ENCODE data around the gene SLAMF8.

Gene SLAMF8

DNA sequence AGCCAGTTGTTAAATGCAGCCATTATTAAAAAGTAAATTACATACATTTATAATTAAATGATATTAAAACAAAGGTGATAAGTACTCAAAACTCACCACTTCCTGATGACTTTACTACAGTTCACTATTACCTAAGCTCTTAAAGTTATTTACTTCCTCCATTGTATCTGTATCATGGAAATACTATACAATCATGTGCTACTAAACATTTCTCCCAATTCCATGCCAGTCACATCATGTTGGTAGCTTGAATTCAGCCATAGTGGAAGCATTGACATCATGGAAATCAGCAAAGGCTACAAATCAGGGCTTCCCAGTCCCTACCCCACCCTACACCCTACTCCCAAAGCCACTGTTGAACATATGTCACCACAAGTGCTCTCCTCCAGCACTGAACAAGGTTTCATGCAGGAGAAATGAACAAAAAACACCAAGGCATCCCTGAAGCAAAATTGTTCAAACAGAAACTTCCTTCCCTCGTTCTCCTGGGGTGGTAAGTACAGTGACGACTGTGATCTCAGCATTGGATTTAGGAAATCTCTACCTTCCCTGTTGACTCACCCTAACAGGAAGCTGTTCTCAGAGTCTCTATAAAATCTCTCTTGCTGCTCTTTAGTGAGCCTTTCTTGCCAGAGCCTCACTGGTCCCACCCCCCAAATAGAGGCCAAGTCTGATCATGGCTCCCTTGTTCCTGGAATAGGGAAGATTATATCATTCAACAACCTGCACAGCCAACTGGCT is 23.1 kb downstream of the SLAMF8 start:
- no peak for DNase-seq

DNA sequence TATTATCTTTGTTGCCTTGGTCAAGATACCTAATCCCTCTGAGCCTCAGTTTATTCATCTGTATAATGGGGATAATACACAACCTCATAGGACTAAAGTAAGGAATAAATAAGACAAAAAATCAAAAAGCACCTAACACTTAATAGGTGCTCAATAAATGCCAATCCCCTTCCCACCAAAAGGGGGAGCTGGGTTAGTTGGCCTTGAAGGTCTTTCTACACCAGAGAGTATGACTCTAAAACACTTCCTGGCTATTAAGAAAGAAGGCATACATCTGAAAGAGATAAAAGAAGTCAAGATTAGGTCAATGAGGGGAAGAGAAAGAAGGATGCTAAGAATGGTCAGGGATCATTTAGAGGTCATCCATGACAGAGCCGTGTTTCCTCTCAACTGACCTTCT is 24.7 kb downstream of the SLAMF8 start:
- no peak for DNase-seq

DNA sequence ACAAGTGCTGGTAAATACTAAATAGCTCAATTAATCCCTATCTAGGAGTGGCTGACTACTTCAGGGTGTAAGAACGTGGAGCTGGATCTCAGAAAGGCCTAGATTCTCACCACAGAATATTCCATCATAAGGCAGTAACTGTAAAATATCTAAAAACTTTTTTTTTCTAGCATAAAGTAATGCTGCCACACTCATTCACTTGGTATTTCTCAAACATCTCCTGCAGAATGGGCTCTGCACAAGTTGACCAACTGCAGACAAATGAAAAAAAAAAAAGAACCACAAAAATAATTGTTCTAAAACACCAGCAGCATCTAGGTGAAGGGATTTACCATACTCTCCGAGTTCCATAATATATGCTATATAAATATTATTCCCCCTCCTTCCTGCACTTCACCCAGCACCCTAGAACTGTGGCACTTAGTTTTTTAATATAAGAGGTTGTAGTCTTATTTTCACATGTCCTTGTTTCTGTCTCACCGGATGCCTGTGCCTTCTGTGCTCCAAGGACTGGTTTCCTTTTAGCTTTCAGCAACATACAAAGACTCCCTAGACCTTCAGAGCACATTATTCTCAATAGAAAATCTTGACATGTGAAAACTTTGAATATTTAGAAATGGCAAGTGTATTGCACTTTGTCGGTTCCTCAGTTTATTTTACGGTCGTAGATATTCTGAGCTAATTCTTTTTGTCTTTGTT is 26.9 kb downstream of the SLAMF8 start:
- no peak for DNase-seq

DNA sequence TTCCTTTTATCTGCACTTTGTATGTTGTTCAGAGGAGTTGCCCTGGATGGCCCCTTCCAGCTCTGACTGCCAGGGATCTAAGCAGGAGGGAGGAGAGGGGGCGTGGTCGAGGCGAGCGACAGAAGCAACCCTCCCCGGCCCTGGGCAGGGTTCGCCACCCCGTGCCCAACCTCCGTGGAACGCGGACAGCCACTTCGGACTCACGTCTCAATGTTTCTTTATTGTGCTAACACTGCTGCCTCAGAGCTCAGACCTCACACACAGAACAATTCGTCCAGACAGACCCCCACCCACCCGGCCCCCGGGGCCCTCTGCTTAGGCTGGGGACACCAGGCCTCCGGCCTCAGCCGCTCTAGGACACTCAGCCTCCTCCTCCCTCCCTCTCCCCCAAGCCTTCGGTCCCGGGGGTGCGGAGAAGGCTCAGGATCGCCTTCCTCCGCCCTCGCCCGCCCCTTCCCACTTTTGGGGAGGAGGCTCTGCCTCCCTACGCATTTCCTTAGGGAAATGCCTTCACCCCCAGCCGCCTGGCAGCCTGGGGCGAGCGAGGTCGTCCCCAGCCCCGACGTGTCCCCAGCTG is 27.5 kb downstream of the SLAMF8 start:
- no peak for DNase-seq

DNA sequence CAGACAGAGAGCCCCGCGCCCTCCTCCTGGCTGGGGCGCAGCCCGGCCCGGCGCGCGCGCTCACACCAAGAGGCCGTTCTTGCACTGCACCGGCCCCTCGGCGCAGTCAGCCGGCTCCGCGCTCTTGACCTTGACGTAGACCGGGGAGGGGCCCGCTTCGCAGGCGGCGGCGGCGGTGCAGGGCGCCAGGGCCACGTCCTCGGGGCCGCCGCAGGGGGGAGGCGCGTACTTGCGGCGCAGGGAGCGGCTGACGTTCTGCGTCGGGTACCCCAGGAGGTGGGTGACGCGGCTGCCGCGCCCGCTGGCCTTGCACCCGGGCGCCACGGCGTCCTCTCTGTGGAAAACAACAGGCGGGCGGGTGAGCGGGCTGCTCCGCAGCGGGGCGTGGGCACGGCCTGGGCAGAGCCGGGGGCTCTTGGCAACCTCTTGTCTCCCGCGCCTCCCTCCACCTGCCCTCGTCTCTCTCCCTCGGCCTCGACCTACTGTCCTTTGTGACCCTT is 28.1 kb downstream of the SLAMF8 start:
- DNase-seq, result peak; percentile 30

DNA sequence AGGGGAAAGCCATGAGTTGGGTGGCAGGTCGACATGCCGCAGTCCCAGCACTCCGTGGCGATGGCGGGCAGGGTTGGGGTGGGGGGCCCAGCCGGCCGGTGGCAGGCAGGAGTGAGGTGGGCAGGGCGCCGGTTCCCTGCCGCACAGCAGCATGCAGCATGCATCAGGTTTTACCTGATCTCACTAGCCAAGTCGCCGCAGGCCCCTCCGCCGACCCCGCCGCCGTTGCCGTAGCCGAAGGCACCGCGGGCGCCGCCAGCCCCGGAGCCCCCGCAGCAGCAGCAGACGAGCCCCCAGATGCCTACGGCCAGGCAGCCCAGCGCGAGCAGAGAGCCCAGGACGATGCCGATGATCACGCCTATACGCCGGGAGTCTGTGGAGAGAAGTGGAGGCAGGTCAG is 29.0 kb downstream of the SLAMF8 start:
- no peak for DNase-seq

DNA sequence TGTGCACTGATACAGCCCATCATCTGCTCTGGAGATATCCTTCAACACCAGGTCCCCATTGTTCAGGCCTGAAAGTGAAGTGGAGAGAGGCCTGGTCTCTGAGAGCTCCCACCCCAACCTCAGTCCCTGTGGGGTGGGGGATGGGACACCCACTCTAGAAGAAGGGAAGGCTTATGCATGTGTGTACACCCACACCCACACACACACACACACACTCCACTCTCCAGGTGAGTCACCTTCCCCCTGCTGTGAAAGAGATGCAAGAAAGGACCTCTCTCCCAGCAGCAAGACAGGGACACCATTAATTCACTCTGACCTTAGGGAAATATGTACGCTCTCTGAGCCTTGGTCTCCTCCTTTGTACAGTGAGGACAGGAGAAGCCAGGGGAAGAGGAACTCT is 29.9 kb downstream of the SLAMF8 start:
- DNase-seq, result no peak

DNA sequence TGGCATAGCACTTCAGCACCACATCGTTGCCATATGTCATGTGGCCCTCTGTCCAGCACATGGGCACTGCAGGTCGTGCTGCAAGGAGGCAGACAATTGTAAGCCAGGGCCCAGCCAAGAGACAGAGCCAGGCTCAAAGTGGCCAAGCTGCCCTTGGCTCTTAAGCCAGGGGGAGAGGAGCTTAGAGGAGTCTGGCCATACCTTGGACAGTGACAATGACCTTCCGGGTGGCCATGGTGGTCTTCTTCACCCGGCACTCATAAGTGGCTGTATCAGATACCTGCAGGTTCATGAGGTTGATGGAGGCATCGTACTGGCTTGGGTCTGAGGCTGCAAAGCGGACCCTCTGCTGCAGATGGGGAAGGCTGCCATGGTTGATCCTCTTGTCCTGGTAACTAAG is 31.2 kb downstream of the SLAMF8 start:
- no peak for DNase-seq

DNA sequence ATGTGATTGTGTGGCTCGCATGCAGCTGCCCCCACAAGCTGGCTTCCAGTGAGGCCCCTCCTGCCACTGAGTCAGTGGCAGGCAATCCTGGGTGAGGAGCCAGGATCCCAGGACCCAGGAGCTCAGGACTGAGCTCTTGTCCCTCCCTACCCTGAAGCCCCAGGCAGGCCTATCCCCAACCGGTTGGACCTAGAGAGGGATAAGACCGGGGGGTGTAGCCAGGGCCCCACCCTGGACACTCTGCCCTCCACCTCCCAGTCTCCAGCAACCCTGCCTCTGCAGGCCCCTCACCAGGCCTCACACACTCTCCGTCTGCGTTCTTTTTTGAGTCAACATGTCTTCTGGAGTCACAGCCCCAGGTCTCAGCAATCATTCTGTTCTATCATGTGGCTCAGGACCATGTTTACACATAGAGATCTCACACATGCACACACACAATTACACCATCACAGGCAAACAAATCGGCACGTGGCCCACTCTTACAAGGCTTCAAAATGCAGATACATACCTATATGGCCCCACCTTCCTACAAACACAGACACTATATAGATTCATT is 33.2 kb downstream of the SLAMF8 start:
- DNase-seq, result no peak

DNA sequence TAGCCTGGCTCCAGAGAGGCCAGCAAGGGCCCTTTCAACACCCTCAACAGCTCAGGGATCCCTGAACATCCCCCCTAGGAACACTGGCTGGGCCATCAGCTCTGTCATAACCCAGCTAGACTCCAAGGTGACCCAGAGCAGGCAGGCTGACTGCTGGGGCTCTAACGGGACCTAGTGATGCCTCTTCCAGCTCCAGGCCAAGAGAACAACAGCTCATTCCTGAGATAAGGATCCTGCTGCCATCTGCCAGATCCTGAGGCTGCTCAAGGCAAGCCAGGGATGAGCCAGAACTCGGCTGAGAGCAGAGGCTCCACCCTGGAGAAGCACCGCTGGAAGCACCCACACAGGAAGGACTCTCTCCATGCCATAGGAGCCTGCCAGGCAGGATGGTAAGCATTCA is 33.8 kb downstream of the SLAMF8 start:
- no peak for DNase-seq

DNA sequence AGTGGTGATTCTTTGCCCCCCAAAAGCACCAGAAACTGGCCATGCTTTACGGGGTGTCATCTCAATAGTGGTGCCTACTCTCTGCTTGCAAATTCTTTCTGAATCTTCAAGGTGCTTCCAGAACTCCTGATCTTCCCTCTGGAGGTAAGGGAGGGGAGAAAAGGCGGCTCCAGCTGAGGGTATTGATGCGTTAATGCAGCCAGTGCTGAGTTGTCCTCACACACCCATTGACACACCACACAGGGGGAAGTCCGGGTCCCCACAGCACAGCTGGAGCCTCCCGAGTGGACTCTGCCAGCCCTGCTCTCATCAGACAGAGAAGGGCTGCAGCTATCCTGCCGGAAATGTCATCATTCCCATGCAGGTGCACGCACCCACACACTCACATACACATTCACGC is 34.5 kb downstream of the SLAMF8 start:
- no peak for DNase-seq

DNA sequence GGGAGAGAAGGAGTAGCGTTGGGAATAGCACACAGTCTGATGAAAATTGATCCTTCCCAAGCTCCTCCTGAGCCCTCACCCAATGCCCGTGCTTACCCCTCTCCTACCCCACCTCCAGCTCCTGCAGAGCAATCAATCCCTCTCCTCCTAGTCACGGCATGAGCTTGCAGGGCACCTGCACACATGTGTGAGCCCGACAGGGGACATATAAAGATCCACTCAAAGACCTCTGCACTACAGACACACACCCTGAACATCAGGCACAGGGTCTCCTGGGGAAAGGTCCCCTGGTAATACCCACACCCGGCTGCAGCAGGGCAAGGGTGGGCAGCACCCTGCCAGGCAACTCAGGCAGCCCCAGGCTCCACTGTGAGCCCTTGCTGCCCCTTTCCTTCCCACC is 35.4 kb downstream of the SLAMF8 start:
- no peak for DNase-seq

DNA sequence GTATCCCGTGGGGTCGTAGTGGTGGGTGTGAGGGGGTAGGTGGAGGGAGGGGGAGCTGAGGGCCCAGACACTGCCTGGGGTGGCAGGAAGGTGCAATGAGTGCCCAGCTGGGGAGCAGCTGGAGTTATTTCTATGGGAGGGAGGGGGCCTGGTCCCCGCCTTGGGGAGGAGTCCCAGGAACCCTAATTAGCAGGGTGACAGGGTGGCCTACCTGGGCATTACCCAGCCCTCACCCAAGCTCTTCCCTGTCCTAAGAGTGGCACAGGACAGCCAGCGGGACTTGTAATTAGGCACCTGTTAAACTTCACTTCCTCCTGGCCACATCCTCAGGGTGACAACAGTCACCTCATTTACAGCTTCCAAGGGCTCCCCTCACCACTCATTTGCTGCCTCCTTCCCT is 35.9 kb downstream of the SLAMF8 start, which contains the start of gene VSIG8:
Gene VSIG8, minus strand, starts transcription at position 101 of the 400 bp plus-strand sequence. CDS start 136 bp downstream, outside the sequence.
- no peak for DNase-seq

DNA sequence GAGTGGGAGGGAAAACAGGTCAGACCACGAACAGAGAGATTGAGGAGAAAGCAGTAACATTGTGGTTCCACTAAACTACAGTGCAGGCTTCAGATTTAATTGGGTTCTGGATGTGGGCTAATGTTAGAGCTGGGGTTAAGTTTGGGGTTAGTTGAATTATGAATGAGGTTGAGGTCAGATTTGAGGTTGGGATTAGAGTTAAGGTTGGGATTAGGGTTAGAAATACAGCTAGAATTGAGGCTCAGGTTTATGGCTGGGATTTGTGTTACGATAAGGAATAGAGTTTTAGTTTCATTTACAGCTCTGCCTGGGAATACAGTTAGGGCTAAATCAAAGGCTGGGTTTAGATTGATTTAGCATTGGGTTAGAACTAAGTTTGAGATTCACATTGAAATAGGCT is 37.6 kb downstream of the SLAMF8 start:
- no peak for DNase-seq

DNA sequence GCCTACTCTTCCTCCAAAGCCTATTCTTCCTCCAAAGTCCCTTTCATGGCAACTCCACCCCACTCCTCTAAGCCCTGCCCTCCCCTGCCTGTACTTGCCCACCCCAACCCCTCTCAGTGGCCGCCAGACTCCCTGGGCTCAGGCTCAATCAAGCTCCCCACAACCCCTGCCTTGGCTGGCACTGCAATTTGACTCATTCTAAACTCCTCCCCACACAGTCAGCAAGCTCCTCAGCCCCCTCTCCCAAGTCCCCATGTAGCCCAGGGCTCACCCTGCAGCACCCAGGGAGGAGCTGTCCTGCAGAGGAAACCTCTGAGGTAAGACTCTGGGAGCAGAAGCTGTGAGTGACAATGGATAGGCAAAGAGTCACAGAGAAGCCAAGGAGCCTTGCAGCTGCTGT is 39.4 kb downstream of the SLAMF8 start:
- DNase-seq, result no peak

DNA sequence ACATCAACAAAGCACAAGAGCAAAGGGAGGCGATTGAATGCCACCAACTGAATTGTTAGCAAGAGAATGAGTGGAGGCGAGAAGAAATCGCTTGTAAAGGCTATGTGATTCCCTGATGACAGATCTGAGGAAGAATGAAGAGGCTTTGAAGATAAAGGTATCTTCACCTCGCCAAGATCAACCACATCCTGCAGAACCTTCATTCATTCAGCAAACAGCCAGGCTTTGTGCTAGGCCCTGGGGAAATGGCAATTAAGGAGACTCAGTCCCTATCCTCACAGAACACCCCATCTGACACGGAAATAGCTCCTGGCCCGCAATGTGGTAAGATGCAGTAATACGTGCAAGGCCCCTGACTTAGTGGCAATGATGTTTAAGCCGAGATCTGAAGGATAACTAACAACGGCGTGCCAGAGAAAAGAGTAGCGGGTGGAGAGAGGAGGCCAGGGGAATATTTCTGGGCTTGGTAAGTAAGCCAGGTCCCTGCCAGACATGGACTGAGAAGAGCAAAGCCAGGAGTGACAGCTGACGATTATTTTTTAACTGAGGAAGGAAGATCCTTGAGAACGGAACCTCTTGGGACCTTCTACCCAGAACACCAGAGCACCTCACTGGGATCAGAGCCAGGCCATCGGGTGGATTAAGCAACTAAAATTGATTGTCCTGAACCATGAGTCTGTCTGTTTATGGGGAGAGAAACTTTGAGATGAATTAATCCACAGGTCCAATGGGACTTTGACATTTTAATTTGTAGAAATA is 40.4 kb downstream of the SLAMF8 start:
- no peak for DNase-seq

DNA sequence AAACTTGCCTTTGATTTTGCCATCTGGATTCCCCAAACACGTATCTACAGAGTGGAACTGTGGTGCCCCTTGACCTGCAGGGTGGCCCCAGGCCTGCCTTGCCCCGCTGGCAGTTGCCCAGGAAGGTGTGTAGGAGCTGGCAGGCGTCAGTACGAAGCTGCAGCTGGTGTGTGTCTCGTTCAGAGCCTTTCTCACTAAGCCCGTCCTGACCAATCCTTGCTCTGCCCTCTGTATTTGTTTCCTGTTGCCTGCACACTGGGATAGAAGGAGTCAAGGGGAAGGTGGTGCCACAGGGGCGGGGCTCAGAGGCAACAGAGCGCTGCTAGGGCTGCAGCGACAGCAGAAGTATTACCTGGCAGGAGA is 41.0 kb downstream of the SLAMF8 start:
- DNase-seq, result no peak

DNA sequence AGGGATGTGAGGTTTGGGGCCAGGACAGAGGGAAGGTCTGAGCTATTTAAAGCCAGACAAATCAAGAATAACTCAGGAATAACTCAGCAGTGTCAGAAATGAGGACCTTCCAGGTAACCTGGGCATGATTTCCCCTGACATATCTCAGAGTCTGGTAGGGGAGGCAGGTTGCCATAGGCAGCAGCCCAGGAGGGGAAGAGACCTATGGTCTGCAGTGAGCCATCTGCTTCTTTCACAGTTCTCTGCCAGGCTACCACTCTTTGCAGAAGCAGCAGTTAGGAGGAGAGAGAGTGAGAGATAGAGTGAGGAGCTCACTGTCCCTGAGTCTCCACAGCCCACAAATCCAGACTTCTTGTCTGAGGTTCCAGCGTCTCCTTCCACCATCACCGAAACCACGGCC is 42.1 kb downstream of the SLAMF8 start:
- DNase-seq, result no peak

DNA sequence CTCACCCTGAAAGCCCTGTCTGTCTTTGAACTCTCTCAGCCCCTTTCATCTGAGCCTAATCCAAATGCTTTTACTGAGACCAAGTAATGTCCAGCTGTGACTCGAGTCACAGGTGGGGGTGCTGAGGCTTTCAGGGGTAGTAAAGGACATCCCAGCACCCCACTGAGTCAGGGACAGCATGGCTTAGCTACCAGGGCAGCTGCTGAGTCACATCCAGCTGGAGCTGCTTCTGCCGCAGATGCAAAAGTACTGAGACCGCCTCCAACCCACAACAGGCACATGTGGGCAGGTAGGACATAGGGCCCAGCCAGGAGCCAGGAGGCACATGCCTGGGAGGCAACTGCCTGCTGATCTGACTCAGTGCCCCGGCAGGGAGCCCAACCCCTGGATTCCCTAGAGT is 42.5 kb downstream of the SLAMF8 start:
- DNase-seq, result no peak

DNA sequence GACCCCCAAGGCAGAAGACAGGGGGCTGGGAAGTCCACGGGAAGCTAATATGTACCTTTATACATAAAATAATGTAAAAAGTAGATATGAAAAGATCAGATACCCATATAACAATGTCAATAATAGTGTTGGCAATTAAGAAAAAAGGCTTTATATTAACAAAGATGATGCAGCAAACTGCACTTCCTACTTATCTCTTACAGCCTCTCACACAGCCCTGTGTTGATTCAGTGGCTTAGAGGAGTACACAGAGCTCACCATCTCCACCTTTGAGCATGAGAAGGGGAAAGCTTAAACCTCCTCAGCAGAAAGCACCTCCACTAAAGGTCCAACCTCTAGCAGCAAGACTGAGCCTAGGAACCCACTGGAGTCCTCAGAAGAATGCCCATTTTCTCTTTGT is 42.9 kb downstream of the SLAMF8 start:
- DNase-seq, result no peak

DNA sequence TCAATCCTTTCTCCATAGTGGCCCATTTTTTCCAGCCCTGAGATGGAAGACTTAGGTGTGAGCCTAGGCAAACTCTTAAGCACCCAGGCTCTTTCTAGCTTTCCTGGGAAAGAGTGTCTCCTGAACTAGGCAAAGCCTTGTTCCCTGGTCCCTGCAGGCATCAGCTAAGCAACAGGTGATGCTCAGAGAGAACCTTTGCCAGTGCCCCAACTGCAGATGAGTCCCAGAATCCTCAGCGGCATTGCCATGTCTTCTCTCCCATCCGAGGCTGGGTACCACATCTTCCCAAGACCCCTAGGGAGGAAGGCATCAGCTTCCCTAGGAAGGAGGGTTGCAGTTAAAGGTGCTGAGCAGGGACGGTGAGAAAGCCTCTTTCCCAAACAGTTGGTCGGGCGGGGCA is 44.0 kb downstream of the SLAMF8 start:
- DNase-seq, result no peak

DNA sequence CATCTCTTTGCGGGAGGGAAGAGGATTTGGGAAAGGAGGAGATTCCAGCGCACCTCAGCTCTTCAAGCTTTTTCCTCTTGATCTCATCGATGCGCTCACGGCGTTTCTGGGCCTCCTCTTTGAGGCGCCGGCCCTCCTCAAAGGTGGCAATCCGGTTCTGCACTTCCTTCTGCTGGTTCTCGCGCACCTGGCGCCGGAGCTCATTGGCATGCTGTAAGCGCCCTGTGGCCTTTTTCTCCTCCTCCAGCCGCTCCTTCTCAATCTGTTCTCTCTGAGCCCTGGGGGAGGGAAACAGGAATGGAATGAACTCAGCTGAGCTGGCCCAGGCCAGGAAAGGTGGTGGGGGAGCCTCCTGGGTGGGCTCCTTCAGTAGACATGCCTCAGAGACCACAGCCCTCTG is 46.2 kb downstream of the SLAMF8 start:
- no peak for DNase-seq

DNA sequence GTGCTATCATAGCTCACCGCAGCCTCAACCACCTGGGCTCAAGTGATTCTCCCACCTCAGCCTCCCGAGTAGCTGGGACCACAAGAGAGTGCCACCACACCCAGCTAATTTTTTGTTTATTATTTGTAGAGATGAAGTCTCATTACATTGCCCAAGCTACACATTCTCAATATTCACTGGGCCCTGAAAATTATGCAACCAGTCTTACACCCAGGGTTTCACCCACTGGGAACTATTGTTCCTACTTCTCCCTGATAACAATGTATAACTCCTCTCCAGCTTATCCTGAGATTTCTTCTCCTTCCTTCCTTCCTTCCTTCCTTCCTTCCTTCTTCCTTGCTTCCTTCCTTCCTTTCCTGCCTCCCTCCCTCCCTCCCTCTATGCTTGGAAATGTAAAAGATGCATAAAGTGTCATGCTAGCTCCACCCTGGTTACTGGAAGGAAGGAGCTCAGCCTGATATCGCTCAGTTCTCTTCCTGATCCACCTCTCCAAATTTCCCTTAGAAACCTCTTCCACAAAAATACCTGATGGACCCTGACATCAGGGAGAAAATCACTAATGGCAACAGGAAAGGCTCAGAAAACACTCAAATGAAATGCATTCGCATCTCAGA is 47.0 kb downstream of the SLAMF8 start:
- DNase-seq, result no peak

Measured in NCI-H1048 (cell line).